Measurements from ENCODE around the gene TRPC3.

Gene TRPC3

DNA sequence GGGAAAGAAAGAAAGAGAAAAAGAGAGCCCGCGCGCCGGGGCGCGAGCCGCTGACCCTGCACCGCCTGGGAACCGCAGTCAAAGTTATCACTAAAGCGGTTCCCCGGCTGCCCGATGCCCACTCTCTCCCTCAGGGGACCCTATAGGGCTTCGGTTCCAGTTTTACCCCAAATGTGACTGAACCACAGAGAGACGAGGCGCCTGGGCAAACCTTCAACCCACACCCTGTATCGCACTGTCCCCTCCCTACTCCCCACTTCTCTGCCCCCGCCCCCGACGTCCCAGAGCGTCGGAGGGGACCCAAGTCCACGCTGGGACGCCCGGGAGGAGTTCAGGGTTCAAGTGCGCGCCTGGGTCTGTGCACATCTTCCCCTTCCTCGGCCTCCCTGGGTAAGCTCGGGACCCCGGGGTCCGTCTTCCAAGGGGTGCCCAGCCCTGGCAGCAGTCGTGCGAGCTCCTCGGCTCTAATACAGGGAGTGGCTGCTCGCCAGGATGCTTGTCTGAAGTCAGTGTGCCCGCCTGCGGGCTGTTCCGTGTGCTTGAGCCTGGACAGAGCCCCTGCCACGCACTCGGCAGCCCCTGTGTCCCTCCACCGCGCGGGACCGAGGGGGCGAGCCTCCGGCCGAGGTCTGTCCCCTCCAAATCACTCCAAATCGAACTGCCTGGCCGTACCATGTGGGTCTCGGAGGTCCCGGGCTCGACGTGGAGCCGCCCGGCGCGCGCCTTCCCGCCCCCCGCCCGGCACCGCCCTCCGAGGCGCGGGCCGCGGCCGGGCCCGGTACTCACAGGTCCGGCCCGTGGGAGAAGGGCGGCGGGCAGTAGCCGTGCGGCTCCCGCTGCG lies 960 bp downstream of the TRPC3 start:
- Histone ChIP-seq H3K36me3 (no peaks in the 10 kb centered on the region), H3K27ac (no peak overlapping the region), H3K4me3 (ENCODE audit: low read depth in 1 of 2, low read length in 1 of 2) (peak overlapping the region; percentile 53 to 55), H3K4me1 (ENCODE audit: control insufficient read depth in 1 of 2, insufficient read depth in 1 of 2, low read depth in 1 of 2, low read length in 1 of 2) (peaks cover 18 to 23% of the 10 kb centered on the region in 2 experiments), H3K9me3 (no peaks in the 10 kb centered on the region), H3K27me3 (peaks cover 100% of the 10 kb centered on the region)
- TF ChIP-seq, protein P1, sequence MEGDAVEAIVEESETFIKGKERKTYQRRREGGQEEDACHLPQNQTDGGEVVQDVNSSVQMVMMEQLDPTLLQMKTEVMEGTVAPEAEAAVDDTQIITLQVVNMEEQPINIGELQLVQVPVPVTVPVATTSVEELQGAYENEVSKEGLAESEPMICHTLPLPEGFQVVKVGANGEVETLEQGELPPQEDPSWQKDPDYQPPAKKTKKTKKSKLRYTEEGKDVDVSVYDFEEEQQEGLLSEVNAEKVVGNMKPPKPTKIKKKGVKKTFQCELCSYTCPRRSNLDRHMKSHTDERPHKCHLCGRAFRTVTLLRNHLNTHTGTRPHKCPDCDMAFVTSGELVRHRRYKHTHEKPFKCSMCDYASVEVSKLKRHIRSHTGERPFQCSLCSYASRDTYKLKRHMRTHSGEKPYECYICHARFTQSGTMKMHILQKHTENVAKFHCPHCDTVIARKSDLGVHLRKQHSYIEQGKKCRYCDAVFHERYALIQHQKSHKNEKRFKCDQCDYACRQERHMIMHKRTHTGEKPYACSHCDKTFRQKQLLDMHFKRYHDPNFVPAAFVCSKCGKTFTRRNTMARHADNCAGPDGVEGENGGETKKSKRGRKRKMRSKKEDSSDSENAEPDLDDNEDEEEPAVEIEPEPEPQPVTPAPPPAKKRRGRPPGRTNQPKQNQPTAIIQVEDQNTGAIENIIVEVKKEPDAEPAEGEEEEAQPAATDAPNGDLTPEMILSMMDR (IDR thresholded peaks at IDR 0.05) = no peak

DNA sequence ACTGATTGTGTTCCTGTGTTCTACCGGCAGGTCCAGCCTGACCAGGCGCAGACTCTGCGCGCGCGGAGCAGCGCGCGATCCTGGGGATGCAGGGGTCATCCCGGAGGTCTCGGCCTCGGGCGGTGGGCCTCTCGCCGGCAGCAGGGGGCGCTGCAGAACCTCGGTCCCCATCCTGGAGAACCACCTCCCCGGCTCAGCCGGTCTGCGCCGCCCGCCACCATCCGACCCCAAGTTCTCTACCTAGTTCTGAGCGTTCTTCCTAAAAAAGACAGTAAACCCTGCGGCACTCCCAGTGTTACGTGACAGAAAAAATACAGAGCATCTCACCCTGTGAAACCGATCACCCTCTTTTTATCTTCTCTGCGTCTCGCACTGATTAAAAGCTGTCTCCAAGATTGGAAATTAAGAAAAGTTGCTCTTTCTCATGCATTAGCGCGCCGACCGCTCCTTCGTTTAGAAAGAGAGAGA lies 1.6 kb downstream of the TRPC3 start:
- no peaks in the 10 kb centered on the region for H3K36me3 ChIP-seq
- H3K9me3 ChIP-seq = no peaks in the 10 kb centered on the region
- TF ChIP-seq, protein P1 (IDR thresholded peaks at IDR 0.05) = peak; percentile 34
- H3K27me3 ChIP-seq = peaks cover 100% of the 10 kb centered on the region
- peak overlapping the region; percentile 53 to 55 for H3K4me3 ChIP-seq (ENCODE audit: low read depth in 1 of 2, low read length in 1 of 2)
- no peak overlapping the region for H3K27ac ChIP-seq
- peaks cover 18 to 23% of the 10 kb centered on the region in 2 experiments for H3K4me1 ChIP-seq (ENCODE audit: control insufficient read depth in 1 of 2, insufficient read depth in 1 of 2, low read depth in 1 of 2, low read length in 1 of 2)

DNA sequence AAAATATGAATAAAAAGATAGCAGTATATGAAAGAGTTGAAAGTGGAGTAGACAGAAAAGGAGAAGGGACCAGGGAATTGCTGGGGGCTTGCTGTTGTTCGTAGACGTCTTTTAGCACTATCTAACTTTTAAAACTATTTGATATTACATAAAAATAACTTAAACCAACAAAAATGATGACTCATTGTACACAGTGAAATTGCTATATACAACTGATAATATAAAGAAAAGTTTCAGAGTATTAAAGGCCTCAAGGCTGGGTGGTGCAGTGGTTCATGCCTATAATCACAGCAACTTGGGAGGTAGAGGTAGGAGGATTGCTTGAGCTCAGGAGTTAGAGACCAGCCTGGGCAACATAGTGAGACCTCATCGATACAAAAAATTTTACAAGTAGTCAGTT lies 5.2 kb downstream of the TRPC3 start:
- H3K27me3 ChIP-seq = peaks cover 98% of the 10 kb centered on the region
- H3K36me3 ChIP-seq = no peaks in the 10 kb centered on the region
- H3K9me3 ChIP-seq = no peaks in the 10 kb centered on the region
- H3K4me1 ChIP-seq (ENCODE audit: control insufficient read depth in 1 of 2, insufficient read depth in 1 of 2, low read depth in 1 of 2, low read length in 1 of 2) = peaks cover 18% of the 10 kb centered on the region in 2 experiments
- H3K27ac ChIP-seq = no peak overlapping the region
- TF ChIP-seq, protein P1 (IDR thresholded peaks at IDR 0.05) = no peak
- H3K4me3 ChIP-seq (ENCODE audit: low read depth in 1 of 2, low read length in 1 of 2) = no peak overlapping the region

DNA sequence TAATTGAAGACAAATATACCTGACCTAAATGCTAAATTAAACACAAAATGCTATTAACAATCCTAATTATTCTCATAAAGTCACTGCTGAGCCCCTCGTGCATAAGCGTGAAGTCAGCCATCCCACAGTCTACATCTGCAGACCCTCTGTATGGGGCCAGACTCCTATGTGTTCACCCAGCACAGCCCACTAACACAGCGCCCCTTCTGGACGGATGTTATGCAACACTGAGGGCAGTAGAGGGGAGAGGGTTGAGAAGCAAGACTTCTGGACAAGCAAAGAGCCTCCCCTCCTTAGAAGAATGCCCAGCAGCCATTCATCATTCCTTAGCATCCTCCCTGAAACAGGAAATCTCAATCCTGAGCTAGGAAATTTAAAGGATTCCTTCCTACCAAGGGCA lies 7.9 kb downstream of the TRPC3 start:
- Histone ChIP-seq H3K9me3 (no peaks in the 10 kb centered on the region), H3K27me3 (peaks cover 97% of the 10 kb centered on the region), H3K4me3 (ENCODE audit: low read depth in 1 of 2, low read length in 1 of 2) (no peak overlapping the region), H3K27ac (no peak overlapping the region), H3K4me1 (ENCODE audit: control insufficient read depth in 1 of 2, insufficient read depth in 1 of 2, low read depth in 1 of 2, low read length in 1 of 2) (no peaks in the 10 kb centered on the region), H3K36me3 (no peaks in the 10 kb centered on the region)
- TF ChIP-seq, protein P1 (IDR thresholded peaks at IDR 0.05) = no peak

DNA sequence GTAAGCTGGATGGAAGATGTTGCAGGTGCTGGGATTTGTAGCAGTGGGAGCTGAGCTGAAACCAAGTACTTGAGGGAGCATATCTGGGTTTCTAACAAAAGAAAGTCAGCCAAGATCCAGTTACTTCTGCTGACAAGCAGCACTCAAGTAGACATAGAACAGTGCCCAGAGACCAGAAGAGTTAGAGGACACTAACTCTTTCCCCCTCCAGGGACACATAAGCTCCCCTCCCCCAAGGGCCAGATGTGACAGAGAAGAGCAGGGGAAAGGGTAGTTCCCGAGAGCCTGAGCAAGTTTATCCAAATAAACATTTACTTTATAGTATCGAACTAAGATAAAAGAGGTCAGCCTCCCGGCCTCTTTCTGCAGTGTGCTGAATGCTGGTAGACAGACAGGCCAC lies 12.2 kb downstream of the TRPC3 start:
- H3K27me3 ChIP-seq = peaks cover 96% of the 10 kb centered on the region
- TF ChIP-seq, protein P1 (IDR thresholded peaks at IDR 0.05) = no peak

More for the DNA sequence above, 12.2 kb downstream of the TRPC3 start:
- Histone ChIP-seq H3K9me3 (no peaks in the 10 kb centered on the region), H3K4me3 (ENCODE audit: low read depth in 1 of 2, low read length in 1 of 2) (no peak overlapping the region), H3K4me1 (ENCODE audit: control insufficient read depth in 1 of 2, insufficient read depth in 1 of 2, low read depth in 1 of 2, low read length in 1 of 2) (no peaks in the 10 kb centered on the region), H3K36me3 (no peaks in the 10 kb centered on the region), H3K27ac (no peak overlapping the region)
